CD4-positive, alpha-beta T cell treated with Interleukin-1 beta for 1 hour (primary cell): ENCODE results near the gene HERPUD1.
"Not testable (repeated sequence)": the region's sequence is repeated elsewhere in the genome, so short reads cannot be mapped to it uniquely, and the experiment has no call there.

Source experiments
- DNase-seq, 2 donors: peaks; one replicate each; pipeline ENCODE4 v3.0.0-alpha.2; 2020 to 2022

Gene HERPUD1

GRCh38 chr16:56931892-56932720 is at the start of gene HERPUD1:
HERPUD1 (plus strand) TSS chr16:56932142; CDS start chr16:56932245, 103 bp downstream.
- DNase-seq, result peak; percentile 99

GRCh38 chr16:56883586-56883985 is 48.4 kb upstream of the HERPUD1 start:
- DNase-seq, result no peak

GRCh38 chr16:56884026-56884582 is 47.8 kb upstream of the HERPUD1 start:
- no peak for DNase-seq

- DNase-seq, result not testable (repeated sequence)
Observed at GRCh38 chr16:56884929-56885328, 47.0 kb upstream of the HERPUD1 start.

GRCh38 chr16:56885446-56886162 is 46.3 kb upstream of the HERPUD1 start:
- DNase-seq, result no peak

GRCh38 chr16:56886296-56886695 is 45.6 kb upstream of the HERPUD1 start:
- no peak for DNase-seq

- no peak for DNase-seq
Observed at GRCh38 chr16:56886826-56887225, 45.1 kb upstream of the HERPUD1 start.

- peak in 1 of 2 donors; percentile 65 for DNase-seq
Observed at GRCh38 chr16:56888806-56889205, 43.1 kb upstream of the HERPUD1 start.

GRCh38 chr16:56889206-56889605 is 42.7 kb upstream of the HERPUD1 start:
- DNase-seq, result no peak

- no peak for DNase-seq
Observed at GRCh38 chr16:56891685-56892084, 40.3 kb upstream of the HERPUD1 start.

- DNase-seq, result no peak
Observed at GRCh38 chr16:56892705-56893104, 39.2 kb upstream of the HERPUD1 start.

GRCh38 chr16:56894331-56894917 is 37.5 kb upstream of the HERPUD1 start:
- no peak for DNase-seq

GRCh38 chr16:56895813-56896212 is 36.1 kb upstream of the HERPUD1 start:
- DNase-seq, result no peak

GRCh38 chr16:56896244-56896643 is 35.7 kb upstream of the HERPUD1 start:
- DNase-seq, result no peak

GRCh38 chr16:56897026-56897799 is 34.7 kb upstream of the HERPUD1 start:
- no peak for DNase-seq

- peak in 1 of 2 donors; percentile 18 for DNase-seq
Observed at GRCh38 chr16:56898847-56899246, 33.1 kb upstream of the HERPUD1 start.

- DNase-seq, result no peak
Observed at GRCh38 chr16:56903866-56904265, 28.1 kb upstream of the HERPUD1 start.

GRCh38 chr16:56907401-56907800 is 24.5 kb upstream of the HERPUD1 start:
- DNase-seq, result no peak

- DNase-seq, result no peak
Observed at GRCh38 chr16:56909527-56909979, 22.4 kb upstream of the HERPUD1 start.

- DNase-seq, result no peak
Observed at GRCh38 chr16:56910112-56910511, 21.8 kb upstream of the HERPUD1 start.

GRCh38 chr16:56910654-56911539 is 21.0 kb upstream of the HERPUD1 start:
- DNase-seq, result peak in 1 of 2 donors; percentile 39
